HepG2 (cell line): Measurements from ENCODE around the gene FAM216A. TPM values are rescaled to one million over a fixed set of nuclear protein-coding genes. Genes with fewer than 3 reads are reported as not detected.

Experiments
- ARID2 ChIP-seq: sonication (generic); formaldehyde crosslinking; IDR thresholded peaks from 2 replicates; pipeline ENCODE4 v1.8.1; 2022; ENCODE audit warnings: mild to moderate bottlenecking, missing genetic modification reagents, borderline replicate concordance
- FOXJ3 ChIP-seq: sonication (generic); formaldehyde crosslinking; IDR thresholded peaks from 2 replicates; pipeline ENCODE4 v1.4.0; 2020; ENCODE audit warnings: missing genetic modification reagents, mild to moderate bottlenecking, borderline replicate concordance
- HDAC1 ChIP-seq: sonication (generic); formaldehyde crosslinking; IDR thresholded peaks from 2 replicates; pipeline ENCODE4 v1.5.1; 2020; ENCODE audit warnings: mild to moderate bottlenecking, missing genetic modification reagents
- KLF9 ChIP-seq: IDR thresholded peaks from 2 replicates; pipeline ENCODE4 v1.6.1; 2016; ENCODE audit warnings: low read depth
- MBD4 ChIP-seq: IDR thresholded peaks from 2 replicates; pipeline ENCODE4 v1.6.1; 2012; ENCODE audit warnings: low read length, inconsistent platforms, borderline replicate concordance
- MIXL1 ChIP-seq: IDR thresholded peaks from 2 replicates; pipeline ENCODE4 v1.6.1; 2016
- RAD21 ChIP-seq: fragments of 450-650 bp; formaldehyde crosslinking; IDR thresholded peaks from 2 replicates; pipeline ENCODE4 v1.5.0; 2020; ENCODE audit warnings: mild to moderate bottlenecking
- RBM39 ChIP-seq: fragments of 200-400 bp; formaldehyde crosslinking; IDR thresholded peaks from one replicate; pipeline ENCODE4 v1.6.1; 2018; ENCODE audit warnings: antibody characterized with exemption, mild to moderate bottlenecking, low read depth, low read length; ENCODE audit not compliant: poor library complexity, severe bottlenecking
- YY1 ChIP-seq: IDR thresholded peaks from 2 replicates; pipeline ENCODE4 v1.6.1; 2011; ENCODE audit warnings: low read length, low read depth, moderate library complexity, mild to moderate bottlenecking; ENCODE audit not compliant: insufficient read depth, insufficient replicate concordance
- ZMYM3 ChIP-seq: sonication (generic); formaldehyde crosslinking; IDR thresholded peaks from 2 replicates; pipeline ENCODE4 v1.5.1; 2020; ENCODE audit warnings: mild to moderate bottlenecking, missing genetic modification reagents
- ZNF224 ChIP-seq: sonication (generic); formaldehyde crosslinking; IDR thresholded peaks from 2 replicates; pipeline ENCODE4 v1.5.0; 2020; ENCODE audit warnings: mild to moderate bottlenecking, missing genetic modification reagents
- ZNF235 ChIP-seq: sonication (generic); formaldehyde crosslinking; IDR thresholded peaks from 2 replicates; pipeline ENCODE4 v1.8.1; 2023; ENCODE audit warnings: mild to moderate bottlenecking, missing genetic modification reagents, borderline replicate concordance
- ZNF263 ChIP-seq: sonication (generic); formaldehyde crosslinking; IDR thresholded peaks from 2 replicates; pipeline ENCODE4 v1.4.0; 2020; ENCODE audit warnings: missing genetic modification reagents
- ZNF570 ChIP-seq: sonication (generic); formaldehyde crosslinking; IDR thresholded peaks from 2 replicates; pipeline ENCODE4 v1.4.0; 2020; ENCODE audit warnings: mild to moderate bottlenecking, missing genetic modification reagents, borderline replicate concordance
- polyA plus RNA-seq, 8 experiments: library from polyadenylated mRNA; depleted of rRNA in 3 of 8; stranded (reverse) in 7 of 8; unstranded in 1 of 8; fragments of >200 nt; fragmentation: Illumina TruSeq in 4 of 8; extraction: Trizol in 4 of 8; gene quantifications; 2 replicates each; pipeline versions ENCODE4 v1.2.1 to v1.2.3, GENCODE V29; 2011 to 2016; ENCODE audit warnings: low read depth in 4 of 8, missing spikeins in 1 of 8, mixed read lengths in 1 of 8; ENCODE audit not compliant: insufficient read depth in 1 of 8
- total RNA-seq, 5 experiments: library from RNA; depleted of rRNA; stranded (reverse); fragments of >200 nt; fragmentation: Illumina TruSeq; extraction: Trizol; gene quantifications; 2 replicates each; pipeline ENCODE4 v1.2.3, GENCODE V29; 2016; ENCODE audit warnings: low read depth in 1 of 5
- TF ChIP-seq, protein P1 (sequence below): sonication (generic); formaldehyde crosslinking; IDR thresholded peaks from 2 replicates; pipeline ENCODE4 v1.5.0; 2020; ENCODE audit warnings: missing genetic modification reagents
- TF ChIP-seq, protein P2 (sequence below): sonication (generic); formaldehyde crosslinking; IDR thresholded peaks from 2 replicates; pipeline ENCODE4 v1.4.0; 2020; ENCODE audit warnings: missing genetic modification reagents
- TF ChIP-seq, protein P3 (sequence below): fragments of 450-650 bp; IDR thresholded peaks from 2 replicates; pipeline ENCODE4 v1.6.1; 2017; ENCODE audit warnings: mild to moderate bottlenecking
- TF ChIP-seq, protein P4 (sequence below): IDR thresholded peaks from 2 replicates; pipeline ENCODE4 v1.6.1; 2016; ENCODE audit warnings: missing genetic modification reagents, missing compliant biosample characterization
- TF ChIP-seq, protein P5 (sequence below): sonication (generic); formaldehyde crosslinking; IDR thresholded peaks from 2 replicates; pipeline ENCODE4 v1.8.0; 2022; ENCODE audit warnings: missing genetic modification reagents, mild to moderate bottlenecking, inconsistent platforms, borderline replicate concordance
- TF ChIP-seq, protein P6 (sequence below): sonication (generic); formaldehyde crosslinking; IDR thresholded peaks from 2 replicates; pipeline ENCODE4 v1.8.1; 2023; ENCODE audit warnings: mild to moderate bottlenecking, missing genetic modification reagents, borderline replicate concordance

The FAM216A gene
- total and polyA plus RNA-seq, 2 of the 13 experiments (the other 11 are each of a cell fraction or from before 2014, with no cell fraction given) = 20.3 to 31.2 TPM

DNA sequence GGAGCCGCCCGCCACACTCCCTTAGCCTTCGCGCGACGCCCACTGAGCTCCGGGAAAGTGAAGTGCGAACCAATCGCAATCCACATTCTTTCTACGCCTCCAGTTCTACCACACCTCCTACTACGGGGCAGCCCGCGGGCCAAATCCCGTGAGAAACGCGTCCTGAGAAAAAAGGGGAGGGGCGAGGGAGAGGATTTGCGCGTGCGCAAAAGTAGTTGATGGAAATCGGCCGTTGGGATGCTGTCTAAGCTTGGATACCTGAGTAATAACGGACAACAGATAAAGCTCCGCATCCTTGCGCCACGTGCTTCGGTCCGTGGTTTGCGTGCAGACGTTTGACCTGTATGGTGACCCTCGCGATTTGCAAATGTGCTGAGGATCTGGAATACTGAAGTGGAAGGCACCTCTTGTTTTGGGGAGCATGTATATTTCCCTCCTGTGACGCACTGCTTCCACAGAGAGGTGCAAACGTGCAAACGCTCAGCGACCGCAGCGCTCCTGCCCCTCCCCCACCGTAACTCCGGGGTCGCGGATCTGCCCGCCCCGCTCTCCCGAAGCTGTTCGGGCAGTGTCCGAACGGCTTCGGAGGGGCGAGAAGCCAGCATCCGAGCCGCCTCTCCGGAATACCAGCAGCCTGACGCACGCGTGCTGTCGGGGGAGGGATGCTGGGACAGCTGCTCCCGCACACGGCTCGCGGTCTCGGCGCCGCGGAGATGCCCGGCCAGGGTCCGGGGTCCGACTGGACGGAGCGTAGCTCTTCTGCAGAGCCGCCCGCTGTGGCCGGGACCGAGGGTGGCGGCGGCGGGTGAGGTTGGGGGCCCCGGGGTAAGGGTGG, at the start of gene FAM216A, which contains the start of gene GPN3 (continued):
- TF ChIP-seq YY1 = peak; percentile 82
- TF ChIP-seq RBM39 = no peak
- 0 out of 2 replicates have a peak, but pooled peaks have one; percentile 34 for TF ChIP-seq ZNF570
- TF ChIP-seq, protein P1, sequence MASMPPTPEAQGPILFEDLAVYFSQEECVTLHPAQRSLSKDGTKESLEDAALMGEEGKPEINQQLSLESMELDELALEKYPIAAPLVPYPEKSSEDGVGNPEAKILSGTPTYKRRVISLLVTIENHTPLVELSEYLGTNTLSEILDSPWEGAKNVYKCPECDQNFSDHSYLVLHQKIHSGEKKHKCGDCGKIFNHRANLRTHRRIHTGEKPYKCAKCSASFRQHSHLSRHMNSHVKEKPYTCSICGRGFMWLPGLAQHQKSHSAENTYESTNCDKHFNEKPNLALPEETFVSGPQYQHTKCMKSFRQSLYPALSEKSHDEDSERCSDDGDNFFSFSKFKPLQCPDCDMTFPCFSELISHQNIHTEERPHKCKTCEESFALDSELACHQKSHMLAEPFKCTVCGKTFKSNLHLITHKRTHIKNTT (CRISPR knock-in tag) = no peak
- TF ChIP-seq, protein P2, sequence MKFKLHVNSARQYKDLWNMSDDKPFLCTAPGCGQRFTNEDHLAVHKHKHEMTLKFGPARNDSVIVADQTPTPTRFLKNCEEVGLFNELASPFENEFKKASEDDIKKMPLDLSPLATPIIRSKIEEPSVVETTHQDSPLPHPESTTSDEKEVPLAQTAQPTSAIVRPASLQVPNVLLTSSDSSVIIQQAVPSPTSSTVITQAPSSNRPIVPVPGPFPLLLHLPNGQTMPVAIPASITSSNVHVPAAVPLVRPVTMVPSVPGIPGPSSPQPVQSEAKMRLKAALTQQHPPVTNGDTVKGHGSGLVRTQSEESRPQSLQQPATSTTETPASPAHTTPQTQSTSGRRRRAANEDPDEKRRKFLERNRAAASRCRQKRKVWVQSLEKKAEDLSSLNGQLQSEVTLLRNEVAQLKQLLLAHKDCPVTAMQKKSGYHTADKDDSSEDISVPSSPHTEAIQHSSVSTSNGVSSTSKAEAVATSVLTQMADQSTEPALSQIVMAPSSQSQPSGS (CRISPR knock-in tag) = peak; percentile 23
- peak; percentile 48; the same call in 1 of the 2 replicates for TF ChIP-seq MIXL1 (CRISPR knock-in tag)
- TF ChIP-seq, protein P3, sequence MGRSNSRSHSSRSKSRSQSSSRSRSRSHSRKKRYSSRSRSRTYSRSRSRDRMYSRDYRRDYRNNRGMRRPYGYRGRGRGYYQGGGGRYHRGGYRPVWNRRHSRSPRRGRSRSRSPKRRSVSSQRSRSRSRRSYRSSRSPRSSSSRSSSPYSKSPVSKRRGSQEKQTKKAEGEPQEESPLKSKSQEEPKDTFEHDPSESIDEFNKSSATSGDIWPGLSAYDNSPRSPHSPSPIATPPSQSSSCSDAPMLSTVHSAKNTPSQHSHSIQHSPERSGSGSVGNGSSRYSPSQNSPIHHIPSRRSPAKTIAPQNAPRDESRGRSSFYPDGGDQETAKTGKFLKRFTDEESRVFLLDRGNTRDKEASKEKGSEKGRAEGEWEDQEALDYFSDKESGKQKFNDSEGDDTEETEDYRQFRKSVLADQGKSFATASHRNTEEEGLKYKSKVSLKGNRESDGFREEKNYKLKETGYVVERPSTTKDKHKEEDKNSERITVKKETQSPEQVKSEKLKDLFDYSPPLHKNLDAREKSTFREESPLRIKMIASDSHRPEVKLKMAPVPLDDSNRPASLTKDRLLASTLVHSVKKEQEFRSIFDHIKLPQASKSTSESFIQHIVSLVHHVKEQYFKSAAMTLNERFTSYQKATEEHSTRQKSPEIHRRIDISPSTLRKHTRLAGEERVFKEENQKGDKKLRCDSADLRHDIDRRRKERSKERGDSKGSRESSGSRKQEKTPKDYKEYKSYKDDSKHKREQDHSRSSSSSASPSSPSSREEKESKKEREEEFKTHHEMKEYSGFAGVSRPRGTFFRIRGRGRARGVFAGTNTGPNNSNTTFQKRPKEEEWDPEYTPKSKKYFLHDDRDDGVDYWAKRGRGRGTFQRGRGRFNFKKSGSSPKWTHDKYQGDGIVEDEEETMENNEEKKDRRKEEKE = no peak
- TF ChIP-seq ZNF263 (CRISPR knock-in tag) = no peak
- 0 out of 2 replicates have a peak, but pooled peaks have one; percentile 65 for TF ChIP-seq KLF9 (CRISPR knock-in tag)
- TF ChIP-seq, protein P4, sequence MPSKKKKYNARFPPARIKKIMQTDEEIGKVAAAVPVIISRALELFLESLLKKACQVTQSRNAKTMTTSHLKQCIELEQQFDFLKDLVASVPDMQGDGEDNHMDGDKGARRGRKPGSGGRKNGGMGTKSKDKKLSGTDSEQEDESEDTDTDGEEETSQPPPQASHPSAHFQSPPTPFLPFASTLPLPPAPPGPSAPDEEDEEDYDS = peak; percentile 88
- TF ChIP-seq, protein P5, sequence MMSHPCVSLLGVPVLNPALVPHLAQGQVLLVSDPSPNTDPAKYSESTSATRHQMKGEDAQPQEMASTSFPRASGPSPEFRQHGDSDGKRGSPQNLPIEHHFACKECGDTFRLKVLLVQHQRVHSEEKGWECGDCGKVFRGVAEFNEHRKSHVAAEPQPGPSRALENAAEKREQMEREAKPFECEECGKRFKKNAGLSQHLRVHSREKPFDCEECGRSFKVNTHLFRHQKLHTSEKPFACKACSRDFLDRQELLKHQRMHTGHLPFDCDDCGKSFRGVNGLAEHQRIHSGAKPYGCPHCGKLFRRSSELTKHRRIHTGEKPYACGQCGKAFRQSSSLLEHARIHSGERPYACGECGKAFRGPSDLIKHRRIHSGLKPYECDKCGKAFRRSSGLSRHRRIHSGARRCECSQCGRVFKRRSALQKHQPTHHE (CRISPR knock-in tag) = peak; percentile 32; the same call in 1 of the 2 replicates
- 0 out of 2 replicates have a peak, but pooled peaks have one; percentile 72 for TF ChIP-seq FOXJ3 (CRISPR knock-in tag)
- no peak for TF ChIP-seq ZMYM3 (CRISPR knock-in tag)
- no peak for TF ChIP-seq MBD4
- TF ChIP-seq ARID2 (CRISPR knock-in tag) = peak; percentile 80; the same call in 1 of the 2 replicates
- TF ChIP-seq HDAC1 (CRISPR knock-in tag) = peak; percentile 86
- TF ChIP-seq ZNF224 (CRISPR knock-in tag) = no peak
- TF ChIP-seq ZNF235 (CRISPR knock-in tag) = no peak
- no peak for TF ChIP-seq RAD21
- TF ChIP-seq, protein P6, sequence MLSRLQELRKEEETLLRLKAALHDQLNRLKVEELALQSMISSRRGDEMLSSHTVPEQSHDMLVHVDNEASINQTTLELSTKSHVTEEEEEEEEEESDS (CRISPR knock-in tag) = no peak
